NCI-H774 (cell line): ENCODE results near the gene STX4.

Experiments used
- DNase-seq: peaks from one replicate; lab custom pipeline; 2025; lab: John Stamatoyannopoulos, UW

Gene STX4

DNA sequence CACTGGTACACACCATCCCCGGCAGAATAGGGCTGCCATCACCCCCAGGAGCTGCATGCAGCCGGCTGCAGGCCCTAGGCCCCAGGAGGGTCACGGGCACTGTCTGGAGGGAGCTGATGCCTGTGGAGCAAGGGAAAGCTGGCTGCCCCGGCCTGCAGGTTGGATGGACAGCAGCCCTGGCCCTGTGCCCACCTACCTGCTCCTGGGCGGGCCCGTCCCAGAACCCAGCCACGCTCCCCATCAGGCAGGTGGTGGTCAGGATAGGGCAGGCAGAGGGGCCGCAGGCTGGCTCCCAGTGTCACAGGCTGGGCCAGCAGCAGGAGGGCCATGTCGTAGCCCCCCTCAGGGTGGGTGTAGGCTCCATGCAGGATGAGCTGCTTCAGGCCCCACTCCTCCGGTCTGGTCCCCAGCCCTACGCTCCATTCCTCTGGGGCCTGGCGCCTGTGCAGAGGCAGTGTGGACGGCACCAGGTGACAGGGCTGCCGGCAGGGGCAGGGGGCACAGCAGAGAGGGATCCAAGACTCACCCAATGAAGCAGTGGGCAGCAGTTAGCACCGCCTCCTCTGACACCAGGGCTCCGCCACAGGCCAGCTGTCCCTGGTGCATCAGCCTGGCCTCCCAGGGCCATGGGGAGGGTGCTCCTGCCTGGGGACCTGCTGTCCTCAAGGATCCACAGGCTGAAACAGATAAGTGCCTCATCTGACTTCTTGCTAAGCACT is 51.4 kb downstream of the STX4 start:
- no peak for DNase-seq

DNA sequence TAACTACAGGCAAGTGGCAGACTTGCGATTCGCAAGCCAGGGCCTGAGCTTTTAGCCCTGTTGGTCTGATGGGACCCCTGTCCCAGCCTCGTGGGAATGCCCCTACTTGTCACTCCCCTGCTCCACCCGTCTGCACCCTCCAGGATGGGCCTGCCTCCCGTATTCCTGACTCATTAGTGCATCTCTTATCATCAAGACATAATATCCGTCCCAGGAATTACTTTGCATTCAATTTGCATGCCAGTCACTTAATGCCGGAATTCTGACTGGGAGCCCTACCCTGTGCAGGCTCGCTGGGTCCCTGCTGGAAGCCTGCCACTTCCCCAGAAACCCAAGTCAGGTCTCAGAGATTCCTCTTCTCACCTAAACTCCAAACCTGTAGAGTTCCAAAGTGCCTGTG is 52.1 kb downstream of the STX4 start:
- no peak for DNase-seq

DNA sequence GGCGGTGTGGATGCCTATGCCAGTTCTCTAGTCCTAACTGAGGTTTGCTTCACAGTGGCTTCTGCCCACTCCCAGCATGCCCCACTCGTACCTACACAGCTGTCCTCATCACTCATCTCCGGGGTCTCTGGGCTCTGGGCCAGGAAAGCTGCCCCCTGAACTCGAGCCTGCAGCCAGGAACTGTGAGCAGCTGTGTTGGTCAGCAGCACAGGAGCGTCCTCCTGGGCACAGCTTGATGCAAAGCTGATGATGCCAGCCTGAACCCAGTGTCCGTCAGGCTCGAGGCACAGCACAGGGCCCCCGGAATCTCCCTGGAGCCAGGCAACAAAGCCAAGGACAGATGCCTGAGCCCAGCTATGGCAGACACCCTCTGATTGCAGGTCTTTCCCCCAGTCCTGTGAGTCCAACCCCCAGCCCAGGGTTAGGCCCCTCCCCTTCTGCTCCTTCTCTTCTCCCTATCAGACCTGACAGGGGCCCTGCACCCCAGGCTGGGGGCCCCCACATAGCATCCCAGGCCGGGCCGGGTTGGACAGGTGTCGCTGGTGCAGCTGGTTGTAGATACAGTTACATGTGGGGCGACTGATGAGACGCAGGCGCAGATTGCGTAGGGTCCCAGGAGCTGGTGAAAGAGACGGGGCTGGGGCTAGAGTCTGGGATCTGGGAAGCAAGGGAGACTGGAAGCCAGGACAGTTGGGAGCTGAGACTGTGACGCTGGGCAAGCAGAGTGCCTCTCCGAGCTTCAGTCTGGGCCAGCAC is 52.7 kb downstream of the STX4 start:
- DNase-seq: no peak

DNA sequence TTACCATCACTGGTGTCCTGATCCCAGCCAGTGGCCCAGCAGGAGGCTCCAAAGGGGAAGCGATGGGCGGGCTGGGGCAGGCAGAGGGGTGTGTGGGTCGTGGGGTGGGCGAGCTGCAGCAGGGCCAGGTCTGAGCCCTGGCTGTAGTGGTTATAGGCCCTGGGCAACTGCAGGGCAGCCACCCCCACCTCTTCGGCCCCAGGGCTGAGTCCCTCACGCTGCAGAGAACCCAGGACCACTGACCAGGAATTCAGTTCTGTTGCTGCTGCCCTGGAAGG is 53.2 kb downstream of the STX4 start:
- no peak for DNase-seq

DNA sequence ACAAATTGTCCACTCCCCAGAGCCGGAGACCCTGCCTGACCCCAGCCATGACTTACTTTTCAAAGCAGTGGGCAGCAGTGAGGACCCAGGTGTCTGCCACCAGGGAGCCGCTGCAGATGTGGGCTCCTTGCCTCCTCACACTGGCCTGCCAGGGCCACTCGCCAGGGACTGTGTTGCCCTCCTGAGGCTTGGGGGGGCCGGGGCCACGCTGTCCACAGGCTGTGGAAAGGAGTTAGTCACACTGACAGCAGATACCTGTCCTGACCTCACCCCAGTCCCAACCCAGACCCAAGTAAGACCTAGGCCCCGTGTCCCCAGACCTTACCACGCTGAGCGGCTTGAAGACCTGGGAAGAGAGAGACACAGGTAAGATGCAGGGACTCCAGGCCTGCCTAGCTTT is 54.1 kb downstream of the STX4 start:
- DNase-seq: no peak

DNA sequence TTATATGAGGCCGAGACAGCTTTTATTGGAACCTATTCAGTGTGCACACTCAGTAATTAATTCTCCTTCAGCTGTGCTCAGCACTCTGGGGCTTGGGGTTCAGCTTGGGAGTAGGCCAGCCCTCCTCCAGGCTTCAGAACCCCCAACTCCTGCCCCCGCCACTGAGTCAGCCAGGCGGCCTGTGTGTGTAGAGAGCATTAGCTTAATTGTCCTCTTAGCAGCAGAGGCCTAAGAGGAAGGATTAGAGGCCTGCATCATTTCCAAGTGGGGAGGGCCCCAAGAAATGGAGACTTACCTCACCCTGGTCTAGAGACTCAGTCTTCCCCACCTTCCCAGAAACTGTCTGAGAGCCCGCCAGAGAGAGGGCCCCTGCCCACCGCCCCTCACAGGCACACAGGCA is 54.6 kb downstream of the STX4 start:
- no peak for DNase-seq

DNA sequence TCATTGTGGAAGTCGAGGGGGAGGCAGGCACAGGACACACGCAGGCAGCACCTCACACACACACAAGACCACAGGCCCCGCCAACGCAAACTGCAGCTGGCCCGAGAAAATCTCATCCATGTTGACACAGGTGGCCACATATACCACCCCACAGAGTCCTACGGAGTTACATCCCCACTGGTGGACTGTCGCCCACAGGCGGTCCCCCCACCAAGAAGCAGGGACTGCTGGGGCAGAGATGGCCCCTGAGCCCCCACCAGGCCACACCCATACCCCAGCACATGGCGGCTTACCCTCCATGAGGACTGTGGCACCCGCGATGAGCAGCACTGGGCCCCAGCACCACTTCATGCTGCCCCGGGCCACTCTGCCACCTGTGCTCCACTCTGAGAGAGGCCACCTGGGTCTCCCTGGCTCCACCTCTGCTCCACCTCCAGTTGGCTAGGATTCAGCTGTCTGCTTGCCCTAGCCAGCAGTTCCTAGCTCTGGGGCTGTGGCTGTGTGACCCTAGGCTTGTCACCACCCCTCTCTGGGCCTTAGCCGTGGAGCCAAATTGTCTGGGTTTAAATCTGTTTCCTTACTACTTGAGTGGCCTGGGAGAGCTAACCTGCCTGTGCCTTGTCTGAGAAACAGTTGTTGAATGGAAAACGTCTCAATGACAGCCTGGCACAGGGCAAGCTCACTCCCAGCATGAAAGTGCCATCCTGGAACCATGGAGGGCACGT is 55.3 kb downstream of the STX4 start, which contains the start of gene PRSS53:
PRSS53 (minus strand) TSS at position 485 of the 725 bp plus-strand sequence; CDS start at position 351, 134 bp downstream.
- DNase-seq: no peak

DNA sequence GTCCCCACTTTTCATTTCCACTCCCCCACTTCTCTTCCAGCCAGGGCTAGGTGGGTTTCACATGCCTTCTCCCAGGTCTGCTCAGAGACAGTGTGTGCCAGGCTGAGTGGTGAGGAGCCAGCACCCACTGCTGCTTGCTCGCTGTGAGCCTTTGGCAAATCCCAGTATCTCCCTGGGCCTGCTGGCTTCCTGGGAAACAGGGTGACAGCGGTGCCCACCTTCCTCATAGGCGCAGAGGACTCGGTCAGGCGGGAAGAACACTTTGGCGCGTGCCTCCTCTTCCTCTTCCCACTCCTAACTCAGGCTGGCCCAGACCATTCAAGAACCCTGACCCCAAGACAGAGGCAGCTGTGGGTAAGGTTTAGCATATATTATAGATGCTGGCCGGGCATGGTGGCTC is 55.8 kb downstream of the STX4 start:
- no peak for DNase-seq
